CD4-positive, alpha-beta T cell (primary cell): ENCODE results near the gene PRIMA1. TPM values are rescaled to one million over a fixed set of nuclear protein-coding genes. Genes with fewer than 3 reads are reported as not detected.

ENCODE experiments used
- ATAC-seq: fragments of 200-7000 bp; cut with Tn5 transposase; one replicate; pipeline ENCODE4 v1.10.0; 2022; ENCODE audit warnings: mild to moderate bottlenecking; ENCODE audit not compliant: poor library complexity
- CTCF ChIA-PET: fragments of 350-600 bp; sonication (Branson Sonifier 250); formaldehyde crosslinking; loops from one replicate; lab custom pipeline; 2021; ENCODE audit warnings: antibody characterized with exemption, inconsistent platforms; lab: Charles Lee
- POLR2A ChIA-PET: fragments of 350-600 bp; sonication (Branson Sonifier 250); formaldehyde crosslinking; loops from one replicate; lab custom pipeline; 2021; ENCODE audit warnings: antibody characterized with exemption, inconsistent platforms; lab: Charles Lee
- DNase-seq, 14 experiments: peaks; one replicate each; pipeline ENCODE4 v3.0.0-alpha.2; 2013 to 2020; ENCODE audit warnings: mixed read lengths in 2 of 14
- H3K27ac ChIP-seq, 2 donors: one replicate each; pipeline versions ENCODE4 v1.5.1 to v1.7.0; 2013; ENCODE audit warnings: low read length in 2 of 2, low read depth in 1 of 2, mild to moderate bottlenecking in 1 of 2
- H3K27me3 ChIP-seq, 2 experiments: 1 replicate in 1 of 2; 2 replicates in 1 of 2; pipeline versions ENCODE4 v1.6.1 to v1.7.0; 2013; ENCODE audit warnings: low read length in 2 of 2, control low read depth in 1 of 2, mild to moderate bottlenecking in 1 of 2, moderate library complexity in 1 of 2; ENCODE audit not compliant: insufficient read depth in 2 of 2, control insufficient read depth in 1 of 2
- H3K36me3 ChIP-seq: one replicate; pipeline ENCODE4 v1.6.1; 2013; ENCODE audit warnings: low read length, control low read depth; ENCODE audit not compliant: insufficient read depth
- H3K4me1 ChIP-seq: one replicate; pipeline ENCODE4 v1.6.1; 2013; ENCODE audit warnings: low read length, control low read depth; ENCODE audit not compliant: insufficient read depth
- H3K4me3 ChIP-seq: one replicate; pipeline ENCODE4 v1.5.1; 2013; ENCODE audit warnings: mild to moderate bottlenecking, low read length, moderate library complexity
- H3K9me3 ChIP-seq, 2 experiments: 1 replicate in 1 of 2; 2 replicates in 1 of 2; pipeline versions ENCODE4 v1.6.1 to v1.7.0; 2013; ENCODE audit warnings: low read length in 2 of 2, mild to moderate bottlenecking in 2 of 2, control low read depth in 1 of 2, moderate library complexity in 1 of 2; ENCODE audit not compliant: control insufficient read depth in 1 of 2, insufficient read depth in 1 of 2
- H3K27ac Mint-ChIP-seq: one replicate; pipeline ENCODE4 v1.8.0; 2020; ENCODE audit warnings: mixed read lengths
- H3K27me3 Mint-ChIP-seq: one replicate; pipeline ENCODE4 v1.8.0; 2021; ENCODE audit warnings: mixed read lengths
- H3K36me3 Mint-ChIP-seq: one replicate; pipeline ENCODE4 v1.8.0; 2021; ENCODE audit warnings: low read depth, mixed read lengths
- H3K4me1 Mint-ChIP-seq: one replicate; pipeline ENCODE4 v1.8.0; 2021; ENCODE audit warnings: low read depth, mixed read lengths
- H3K4me3 Mint-ChIP-seq: one replicate; pipeline ENCODE4 v1.8.0; 2020; ENCODE audit warnings: mild to moderate bottlenecking, mixed read lengths
- H3K9me3 Mint-ChIP-seq: one replicate; pipeline ENCODE4 v1.8.0; 2020; ENCODE audit warnings: mixed read lengths
- intact Hi-C, 2 experiments: fragments of 100-400 bp; cut with DNase I in 1 of 2; cut with micrococcal nuclease in 1 of 2; formaldehyde crosslinking; loops; one replicate each; pipeline versions ENCODE4 v1.15.1 to v1.9.0; 2023 to 2025; cut with DNase I, micrococcal nuclease
- total RNA-seq, 174 experiments: library from RNA in 2 of 174; stranded (reverse) in 2 of 174; gene quantifications; one replicate each; pipeline ENCODE4 v1.2.3 and lab custom pipeline; 2021 to 2026
- TF ChIP-seq, protein P1 (sequence below): fragments of 200-600 bp; IDR thresholded peaks from one replicate; pipeline ENCODE4 v1.8.0; 2022; ENCODE audit warnings: antibody characterized with exemption, mild to moderate bottlenecking

PRIMA1 gene
- total RNA-seq, 2 experiments from 2014 or later = not detected

DNA sequence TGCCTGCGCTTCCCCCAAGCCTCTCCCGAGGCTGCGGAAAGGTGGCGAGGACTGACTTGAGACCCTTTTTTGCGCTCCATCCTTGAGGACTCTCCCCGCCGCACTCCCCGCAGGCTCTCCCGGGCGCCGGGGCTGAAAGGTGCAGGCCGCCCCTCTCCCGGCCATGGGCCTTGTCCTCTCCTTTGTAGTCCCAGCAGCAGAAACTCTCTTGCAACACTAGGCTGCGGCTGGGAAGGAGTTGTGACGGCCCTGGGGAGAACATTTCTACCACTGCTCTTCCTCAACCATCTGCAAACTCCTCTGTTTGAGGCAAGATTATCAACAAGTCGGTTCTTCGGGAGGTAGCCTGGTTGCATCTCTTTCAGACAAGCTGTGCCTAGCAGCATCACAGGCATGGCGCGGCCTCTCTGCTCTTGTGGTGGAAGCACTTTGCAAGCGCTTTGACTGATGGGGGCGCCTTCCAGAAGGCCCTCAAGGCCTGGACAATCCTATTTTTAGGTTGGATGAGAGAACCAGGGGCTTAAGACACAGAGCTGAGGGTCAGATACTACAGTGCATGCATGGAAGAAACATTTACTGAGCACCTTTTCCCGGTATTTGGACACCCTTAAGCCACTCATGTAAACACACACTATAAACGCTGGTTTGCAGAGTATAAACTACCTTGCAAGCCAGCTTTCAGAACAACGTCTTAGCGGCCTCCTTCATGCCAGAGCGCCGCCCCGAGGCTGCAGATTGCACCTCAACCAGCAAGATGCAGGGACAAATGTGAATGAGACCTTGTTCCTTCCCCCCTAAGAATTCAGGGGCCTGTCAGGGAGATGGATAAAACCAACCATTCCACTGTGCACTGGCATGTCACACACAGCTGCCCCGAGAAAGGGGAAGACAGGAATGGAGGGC lies 1.2 kb upstream of the PRIMA1 start:
- Mint-ChIP-seq H3K36me3 (no peaks in the 10 kb centered on the region), H3K4me1 (no peaks in the 10 kb centered on the region), H3K27ac (no peak overlapping the region), H3K9me3 (no peaks in the 10 kb centered on the region), H3K27me3 (peaks cover 73% of the 10 kb centered on the region), H3K4me3 (no peak overlapping the region)
- intact Hi-C loops = no loop called here
- ChIA-PET POLR2A (no interaction called here), CTCF (no interaction called here)
- H3K9me3 ChIP-seq = peaks cover 0 to 5% of the 10 kb centered on the region in 2 experiments
- TF ChIP-seq, protein P1, sequence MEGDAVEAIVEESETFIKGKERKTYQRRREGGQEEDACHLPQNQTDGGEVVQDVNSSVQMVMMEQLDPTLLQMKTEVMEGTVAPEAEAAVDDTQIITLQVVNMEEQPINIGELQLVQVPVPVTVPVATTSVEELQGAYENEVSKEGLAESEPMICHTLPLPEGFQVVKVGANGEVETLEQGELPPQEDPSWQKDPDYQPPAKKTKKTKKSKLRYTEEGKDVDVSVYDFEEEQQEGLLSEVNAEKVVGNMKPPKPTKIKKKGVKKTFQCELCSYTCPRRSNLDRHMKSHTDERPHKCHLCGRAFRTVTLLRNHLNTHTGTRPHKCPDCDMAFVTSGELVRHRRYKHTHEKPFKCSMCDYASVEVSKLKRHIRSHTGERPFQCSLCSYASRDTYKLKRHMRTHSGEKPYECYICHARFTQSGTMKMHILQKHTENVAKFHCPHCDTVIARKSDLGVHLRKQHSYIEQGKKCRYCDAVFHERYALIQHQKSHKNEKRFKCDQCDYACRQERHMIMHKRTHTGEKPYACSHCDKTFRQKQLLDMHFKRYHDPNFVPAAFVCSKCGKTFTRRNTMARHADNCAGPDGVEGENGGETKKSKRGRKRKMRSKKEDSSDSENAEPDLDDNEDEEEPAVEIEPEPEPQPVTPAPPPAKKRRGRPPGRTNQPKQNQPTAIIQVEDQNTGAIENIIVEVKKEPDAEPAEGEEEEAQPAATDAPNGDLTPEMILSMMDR = no peak
- DNase-seq (no peak), ATAC-seq (no peak)
- H3K4me1 ChIP-seq = no peaks in the 10 kb centered on the region
- H3K36me3 ChIP-seq = no peaks in the 10 kb centered on the region
- no peak overlapping the region for H3K4me3 ChIP-seq
- H3K27ac ChIP-seq = no peak overlapping the region
- H3K27me3 ChIP-seq = peaks cover 29% of the 10 kb centered on the region in 2 experiments

DNA sequence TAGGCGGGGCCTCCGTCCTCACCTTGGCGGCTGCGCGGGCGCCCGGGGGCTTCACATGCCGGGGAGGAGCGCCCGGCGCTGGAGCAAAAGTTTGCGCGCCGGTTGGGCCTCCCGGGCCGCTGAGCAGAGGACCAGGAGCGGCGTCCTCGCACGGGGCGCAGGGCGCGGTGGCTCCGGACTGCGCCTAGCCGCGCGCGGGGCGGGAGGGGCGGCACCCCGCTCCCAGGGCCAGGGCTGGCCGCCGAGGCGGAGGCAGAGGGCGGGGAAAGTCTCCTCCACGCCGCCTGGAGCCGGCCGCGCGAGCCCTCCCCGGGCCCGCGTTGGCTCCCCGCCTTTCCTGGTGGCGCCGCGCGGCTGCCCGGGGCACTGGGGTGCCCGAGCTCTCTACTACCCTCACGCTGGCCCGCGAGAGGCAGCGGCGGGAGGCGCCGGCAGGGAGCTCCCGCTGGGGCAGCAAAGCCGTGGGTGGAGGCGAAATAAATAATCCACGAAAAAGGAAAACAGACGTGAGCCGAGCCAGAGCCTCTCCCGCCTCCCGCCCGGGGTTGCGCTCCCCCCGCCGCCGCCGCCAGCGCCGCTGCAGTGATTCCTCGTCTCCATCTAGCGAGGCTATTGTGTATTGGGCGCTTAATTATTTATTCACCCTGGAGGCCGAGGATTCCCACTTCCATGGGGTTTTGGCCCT lies 400 bp upstream of the PRIMA1 start:
- Histone ChIP-seq H3K4me3 (no peak overlapping the region), H3K9me3 (peaks cover 0 to 5% of the 10 kb centered on the region in 2 experiments), H3K36me3 (no peaks in the 10 kb centered on the region), H3K27ac (no peak overlapping the region), H3K27me3 (peaks cover 29 to 30% of the 10 kb centered on the region in 2 experiments), H3K4me1 (no peaks in the 10 kb centered on the region)
- Mint-ChIP-seq H3K36me3 (no peaks in the 10 kb centered on the region), H3K4me3 (no peak overlapping the region), H3K27me3 (peaks cover 81% of the 10 kb centered on the region), H3K9me3 (no peaks in the 10 kb centered on the region), H3K27ac (no peak overlapping the region), H3K4me1 (no peaks in the 10 kb centered on the region)
- ATAC-seq = no peak
- TF ChIP-seq, protein P1 = no peak
- intact Hi-C loops = no loop called here
- DNase-seq = no peak
- CTCF ChIA-PET = no interaction called here
- POLR2A ChIA-PET = no interaction called here

- intact Hi-C loops = no loop called here
- Histone ChIP-seq H3K36me3 (no peaks in the 10 kb centered on the region), H3K4me3 (no peak overlapping the region), H3K27ac (no peak overlapping the region), H3K4me1 (no peaks in the 10 kb centered on the region), H3K27me3 (peaks cover 29 to 30% of the 10 kb centered on the region in 2 experiments), H3K9me3 (peaks cover 0 to 5% of the 10 kb centered on the region in 2 experiments)
- no peaks in the 10 kb centered on the region for H3K4me1 Mint-ChIP-seq
- H3K27me3 Mint-ChIP-seq = peaks cover 79% of the 10 kb centered on the region
- no peak overlapping the region for H3K4me3 Mint-ChIP-seq
- DNase-seq (no peak), ATAC-seq (no peak)
- ChIA-PET CTCF (no interaction called here), POLR2A (no interaction called here)
- no peaks in the 10 kb centered on the region for H3K36me3 Mint-ChIP-seq
- TF ChIP-seq, protein P1 = no peak
- no peak overlapping the region for H3K27ac Mint-ChIP-seq
- no peaks in the 10 kb centered on the region for H3K9me3 Mint-ChIP-seq
Measured at GRCh38 chr14:93787465-93788292, 606 bp downstream of the PRIMA1 start.
